RKO (cell line): ENCODE measurements around the gene TMEM117.
"Not testable (repeated sequence)": the region's sequence is repeated elsewhere in the genome, so short reads cannot be mapped to it uniquely, and the experiment has no call there.

ENCODE experiments used
- DNase-seq: peaks from one replicate; pipeline ENCODE4 v3.0.0-alpha.2; 2016; ENCODE audit warnings: low spot score

Gene TMEM117

DNA sequence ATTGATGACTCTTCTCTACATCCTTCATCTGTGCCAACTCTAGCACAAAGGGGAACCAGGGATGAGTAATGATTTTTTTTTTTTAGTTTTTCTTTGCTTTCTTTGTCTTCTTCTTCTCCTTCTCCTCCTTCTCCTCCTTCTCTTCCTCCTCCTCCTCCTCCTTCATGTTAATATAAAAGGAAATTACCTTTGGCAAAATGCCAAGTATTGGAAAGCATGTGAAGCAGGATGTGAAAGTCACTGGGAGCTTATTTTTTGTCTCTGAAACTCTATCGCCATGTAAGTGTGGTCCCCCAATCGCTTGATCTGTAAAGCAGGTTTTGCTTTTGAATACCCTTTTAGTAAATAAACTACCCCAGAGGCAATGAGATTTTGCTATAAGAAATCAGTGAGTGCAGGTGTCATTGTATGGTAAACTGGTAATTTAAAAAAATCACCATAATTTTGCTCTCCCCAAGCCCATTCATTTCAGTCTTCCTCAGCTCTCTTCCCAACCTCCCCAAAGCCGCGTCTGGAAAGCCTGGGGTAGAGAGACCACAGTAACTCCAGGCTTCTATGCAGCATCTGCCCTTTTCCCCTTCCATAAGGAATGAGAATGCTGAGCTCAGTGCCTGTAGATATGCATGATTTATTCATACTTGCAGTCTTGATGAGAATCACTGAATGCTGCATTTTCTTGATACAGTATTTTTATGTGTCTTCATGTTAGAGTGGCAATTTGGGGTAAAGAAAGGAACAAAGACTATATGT is 388.7 kb downstream of the TMEM117 start:
- DNase-seq: no peak

- no peak for DNase-seq
Measured at GRCh38 chr12:44225149-44225510, 389.2 kb downstream of the TMEM117 start.

DNA sequence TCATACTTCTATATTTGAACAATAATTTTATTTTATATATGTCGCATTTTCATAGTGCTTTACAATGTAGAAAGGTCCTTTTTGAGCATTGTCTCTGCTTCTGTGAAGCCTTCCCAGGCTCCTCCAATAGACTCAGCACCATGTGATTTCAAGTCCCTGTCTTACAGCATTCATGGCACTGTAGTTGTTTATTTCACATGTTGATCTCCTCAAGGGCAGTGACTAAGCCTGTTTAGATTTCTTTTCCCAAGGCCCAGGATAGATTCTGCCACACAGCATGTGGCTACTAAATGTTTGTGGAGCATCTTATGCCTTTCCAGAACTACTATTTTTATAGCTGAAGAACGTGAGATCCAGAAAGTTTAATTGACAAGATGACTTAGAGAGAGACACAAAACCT is 391.7 kb downstream of the TMEM117 start:
- no peak for DNase-seq

DNA sequence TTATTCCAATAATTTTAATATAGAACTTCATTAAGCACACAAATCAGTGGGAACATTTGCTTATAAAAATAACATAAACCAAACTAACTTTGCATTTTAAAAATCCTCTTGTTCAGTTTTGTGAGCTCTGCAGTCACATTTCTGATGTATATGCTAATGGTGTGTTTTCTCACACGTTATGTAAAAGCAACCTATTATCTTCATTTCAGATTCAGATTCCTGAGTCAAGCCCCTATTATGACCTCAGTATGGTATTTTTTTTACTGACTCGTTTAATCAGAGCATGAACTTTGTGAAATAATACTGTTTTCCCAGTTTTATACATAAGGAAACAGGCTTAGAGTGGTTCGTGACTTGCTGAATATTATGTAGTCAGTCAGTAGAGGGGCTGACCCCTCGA is 394.0 kb downstream of the TMEM117 start:
- DNase-seq: no peak

DNA sequence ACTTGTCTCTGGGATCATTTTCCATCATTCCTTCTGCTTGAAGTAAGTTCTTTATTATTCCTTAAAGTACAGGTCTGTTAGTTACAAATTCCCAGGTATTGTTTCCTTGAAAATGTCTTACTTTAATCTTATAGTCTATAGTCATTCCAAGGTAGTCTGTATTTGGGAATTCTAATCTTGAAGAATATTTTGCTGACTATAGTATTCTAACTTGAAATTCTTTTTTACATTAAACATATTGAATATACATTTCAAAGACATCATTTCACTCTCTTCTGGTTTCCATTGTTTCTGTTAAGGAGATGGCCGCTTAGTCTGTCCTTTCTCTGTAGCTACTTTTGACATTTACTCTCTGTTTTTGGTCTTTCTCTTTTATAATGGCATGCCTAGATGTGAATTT is 399.8 kb downstream of the TMEM117 start:
- no peak for DNase-seq

DNA sequence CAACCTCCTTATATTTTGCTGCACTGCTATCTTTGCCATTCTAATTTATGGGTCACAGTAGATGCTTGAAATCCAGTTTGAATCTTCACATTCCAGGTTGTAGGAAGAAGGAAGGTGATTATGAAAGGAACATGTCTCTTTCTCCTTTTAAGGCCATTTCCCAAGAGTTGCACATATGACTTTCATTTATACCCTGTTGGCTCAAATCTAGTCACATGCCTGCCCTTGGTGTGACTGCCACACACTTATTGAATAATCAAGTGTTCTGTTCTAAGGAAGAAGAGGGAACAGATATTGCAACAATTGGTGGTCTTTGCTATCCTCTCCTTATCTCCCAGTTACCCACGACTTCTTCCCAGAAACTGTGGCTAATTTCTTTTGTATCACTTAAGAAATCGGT is 404.3 kb downstream of the TMEM117 start:
- DNase-seq: no peak

GRCh38 chr12:44245932-44246331 is 410.1 kb downstream of the TMEM117 start:
- no peak for DNase-seq

- no peak for DNase-seq
Measured at GRCh38 chr12:44246482-44247105, 410.7 kb downstream of the TMEM117 start.

GRCh38 chr12:44247588-44247987 is 411.7 kb downstream of the TMEM117 start:
- no peak for DNase-seq

- no peak for DNase-seq
Measured at GRCh38 chr12:44248436-44248835, 412.6 kb downstream of the TMEM117 start.

- not testable (repeated sequence) for DNase-seq
Measured at GRCh38 chr12:44250440-44250839, 414.6 kb downstream of the TMEM117 start.

- no peak for DNase-seq
Measured at GRCh38 chr12:44253338-44253856, 417.5 kb downstream of the TMEM117 start.

DNA sequence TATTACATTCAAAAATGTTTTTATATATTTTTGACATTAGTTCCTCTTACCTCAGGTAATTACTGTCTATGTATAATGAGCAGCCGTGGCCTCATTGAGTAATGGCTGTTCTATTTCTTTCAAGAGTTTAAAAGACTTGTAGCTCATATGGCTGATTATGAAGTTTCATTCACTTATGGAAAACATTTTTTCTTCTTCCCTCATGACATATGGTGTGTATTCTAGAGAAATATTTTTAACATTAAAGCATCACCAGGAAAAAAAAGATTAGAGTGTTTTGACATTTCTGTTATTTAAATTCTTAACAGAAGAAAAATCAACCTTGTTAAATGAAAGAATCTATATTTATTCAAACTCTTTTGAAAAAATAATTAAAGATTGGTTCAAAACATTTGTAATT is 422.4 kb downstream of the TMEM117 start:
- DNase-seq: no peak

DNA sequence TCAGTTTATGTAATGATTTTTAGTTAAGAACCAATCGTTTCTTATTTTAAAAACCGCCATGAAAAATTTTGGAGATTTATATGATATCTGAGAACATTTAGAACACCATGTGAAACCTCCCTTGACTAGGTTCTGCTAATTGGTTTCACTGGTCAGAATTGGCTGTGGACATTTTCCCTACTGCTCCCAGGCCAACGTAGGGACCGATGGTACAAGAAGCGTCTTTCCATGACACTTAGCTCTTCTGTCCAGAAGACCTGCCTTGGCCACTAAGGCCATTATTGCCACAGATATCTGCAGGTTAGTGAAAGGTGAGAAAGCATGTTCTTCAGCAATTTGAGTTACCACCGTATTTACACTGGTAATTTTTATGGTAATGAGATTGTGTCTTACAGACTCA is 424.0 kb downstream of the TMEM117 start:
- no peak for DNase-seq

DNA sequence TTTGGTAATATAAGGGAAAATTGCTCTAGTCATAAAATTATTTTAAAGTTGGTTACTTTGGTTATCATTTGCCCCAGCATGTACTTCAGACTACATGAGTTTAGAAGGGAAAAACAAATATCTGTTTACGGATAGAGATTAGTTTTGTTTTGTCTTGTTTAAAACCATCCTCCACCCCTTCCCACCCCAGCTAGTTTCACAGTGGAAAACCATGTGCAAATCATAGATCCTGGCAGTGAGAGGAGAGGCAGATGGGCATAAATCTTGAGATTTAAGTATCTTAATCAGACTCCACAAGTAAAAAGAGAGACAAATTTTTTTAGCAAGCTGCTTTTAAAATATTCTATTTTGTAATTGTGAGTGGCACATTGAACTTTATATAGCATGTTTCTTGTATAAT is 424.7 kb downstream of the TMEM117 start:
- DNase-seq: no peak

DNA sequence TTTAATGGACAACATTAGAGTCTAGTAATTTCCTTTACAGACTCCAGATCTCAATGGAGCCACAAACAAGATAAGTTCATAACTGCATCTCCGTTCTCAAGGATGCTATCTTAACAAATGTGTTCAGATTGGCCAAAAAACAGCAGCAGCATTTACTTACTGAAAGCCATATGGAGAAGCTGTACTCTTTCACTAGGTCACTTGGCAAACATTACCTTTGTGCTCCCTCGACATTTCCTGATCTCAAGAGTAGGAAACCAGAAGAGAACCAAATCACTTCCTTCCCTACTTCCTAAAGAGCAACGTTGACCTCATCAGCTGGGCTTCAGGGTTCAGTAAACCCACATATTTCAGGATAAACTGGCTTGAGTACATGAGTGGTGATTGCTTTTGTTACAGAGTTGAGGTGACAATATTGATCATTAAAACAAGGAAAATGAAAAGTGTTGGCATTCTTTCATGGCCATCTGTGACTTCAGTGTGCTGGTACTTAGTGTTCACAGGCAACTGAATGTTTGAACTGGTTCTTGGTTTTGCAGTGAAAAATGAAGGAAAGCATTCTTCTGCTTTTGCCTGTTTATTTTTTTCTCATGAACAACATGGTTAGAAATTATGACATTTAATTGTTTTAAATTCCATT is 449.6 kb downstream of the TMEM117 start:
- DNase-seq: no peak

DNA sequence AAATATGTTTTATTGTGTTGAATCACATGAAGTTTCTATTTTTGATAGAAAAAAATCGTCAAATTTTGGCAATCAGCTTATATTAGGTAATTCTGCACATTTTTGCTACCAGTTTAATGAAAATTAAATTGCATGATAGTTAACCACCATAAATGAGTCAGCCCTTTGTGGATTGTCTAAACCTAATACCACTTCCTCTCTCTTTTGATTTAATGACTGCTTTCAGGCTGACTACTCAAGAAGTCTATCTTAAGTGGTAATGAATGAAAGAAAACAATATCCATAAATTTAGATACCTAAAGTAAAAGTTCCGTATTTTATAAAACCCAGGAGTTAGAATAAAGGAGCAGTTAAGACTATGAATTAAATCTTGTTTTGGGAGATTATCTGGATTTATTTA is 450.5 kb downstream of the TMEM117 start:
- DNase-seq: peak; percentile 8

- no peak for DNase-seq
Measured at GRCh38 chr12:44286821-44287505, 451.1 kb downstream of the TMEM117 start.

DNA sequence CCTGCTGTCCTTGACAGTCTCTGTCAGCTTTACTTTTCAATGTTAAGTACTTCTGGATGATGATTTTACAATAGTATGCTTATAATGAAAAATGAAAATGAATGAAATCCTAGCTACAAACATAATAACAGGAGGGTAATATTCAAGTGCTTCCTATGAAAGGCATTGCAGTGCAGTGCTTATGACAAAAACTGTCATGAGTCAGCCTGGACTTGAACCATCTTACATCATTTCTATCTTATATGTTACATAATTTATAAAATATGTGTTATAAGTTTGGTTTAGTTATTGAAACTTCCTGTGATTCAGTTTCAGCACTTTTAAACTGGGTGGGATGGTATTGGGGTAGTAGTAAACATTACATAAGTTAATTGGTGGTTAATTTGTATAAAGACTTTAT is 451.7 kb downstream of the TMEM117 start:
- DNase-seq: peak; percentile 5

DNA sequence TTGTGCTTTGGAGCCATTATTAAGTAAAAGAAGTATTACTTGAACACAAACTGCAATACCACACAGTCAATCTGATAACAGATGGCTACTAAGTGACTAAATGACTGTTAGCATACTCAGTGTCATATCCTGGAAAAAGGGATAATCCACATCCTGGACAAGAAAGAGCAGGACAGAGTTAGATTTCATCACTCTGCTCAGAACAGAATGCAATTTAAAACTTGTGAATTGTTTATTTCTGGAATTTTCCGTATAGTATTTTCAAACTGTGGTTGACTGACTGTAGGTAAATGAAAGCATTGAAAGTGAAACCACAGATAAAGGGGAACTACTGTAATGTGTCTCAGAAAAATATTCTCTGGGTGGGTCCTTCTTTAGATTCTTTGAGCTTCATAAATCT is 458.8 kb downstream of the TMEM117 start:
- DNase-seq: no peak

- DNase-seq: no peak
Measured at GRCh38 chr12:44295958-44296623, 460.2 kb downstream of the TMEM117 start.

DNA sequence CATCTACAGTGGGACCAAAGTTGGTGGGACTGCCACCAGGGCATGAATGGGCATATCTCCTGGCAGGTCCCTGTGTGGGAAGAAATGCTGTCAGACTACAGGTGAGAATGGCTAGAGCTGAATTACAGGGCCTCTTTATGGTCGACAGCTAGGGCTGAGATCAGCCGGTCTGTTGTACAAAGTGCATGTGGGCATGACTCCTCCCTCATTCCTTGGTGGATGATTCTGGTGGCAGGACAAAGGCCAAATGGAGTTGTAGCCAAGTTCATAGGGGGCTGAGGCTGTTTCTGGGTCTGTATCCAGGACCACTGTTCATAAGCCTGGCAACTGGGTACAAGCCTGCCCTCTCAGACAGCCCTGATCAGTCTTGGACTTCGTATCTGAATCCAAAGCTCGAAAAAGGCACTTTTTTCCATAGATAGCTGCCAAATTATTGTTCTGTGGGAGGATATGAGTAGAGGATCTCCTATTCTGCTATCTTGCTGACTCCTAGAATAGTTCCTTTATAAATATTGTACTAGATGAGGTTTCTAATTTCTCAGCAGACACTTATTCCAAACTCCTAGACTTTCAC is 460.8 kb downstream of the TMEM117 start:
- DNase-seq: no peak
